GM19099 (cell line): ENCODE results near the gene DAB2IP.

Experiments
- POLR2A ChIP-seq: IDR thresholded peaks from 3 replicates; pipeline ENCODE4 v1.6.1; 2011; ENCODE audit warnings: low read depth; ENCODE audit not compliant: insufficient read length; ENCODE audit errors: extremely low read depth

Gene DAB2IP

DNA sequence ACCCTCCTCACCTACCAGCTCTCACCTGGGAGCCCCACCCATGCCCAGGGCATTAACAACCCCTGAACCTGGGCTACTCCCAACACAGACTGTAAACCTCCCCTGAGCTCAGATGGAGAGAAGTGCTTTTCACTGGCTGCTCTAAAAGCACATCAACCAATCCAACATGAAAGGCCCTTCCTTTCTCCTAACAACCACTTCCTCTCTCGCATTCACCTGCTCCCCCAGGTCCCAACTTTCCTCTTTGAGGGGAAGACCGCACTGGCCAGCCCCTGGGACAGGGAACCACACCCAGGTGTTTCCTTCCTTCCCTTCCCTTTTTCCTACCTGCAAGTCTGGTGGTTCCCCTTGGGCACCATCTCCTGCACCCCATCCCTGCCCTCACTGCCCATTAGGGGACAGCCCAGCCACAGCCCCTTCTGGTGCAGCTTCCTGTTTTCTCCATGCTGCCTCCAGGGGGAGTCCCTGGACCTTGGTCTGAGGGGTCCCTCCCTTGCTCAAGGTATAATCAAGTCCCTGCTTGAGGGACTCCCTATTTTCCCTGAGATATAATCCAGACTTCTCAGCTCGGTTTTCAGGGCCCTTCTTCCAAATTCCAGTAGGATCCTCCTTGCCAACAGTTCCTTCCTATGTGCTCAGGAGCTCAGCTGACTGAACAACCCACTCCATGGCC is 30.5 kb upstream of the DAB2IP start:
- no peak for TF ChIP-seq POLR2A

DNA sequence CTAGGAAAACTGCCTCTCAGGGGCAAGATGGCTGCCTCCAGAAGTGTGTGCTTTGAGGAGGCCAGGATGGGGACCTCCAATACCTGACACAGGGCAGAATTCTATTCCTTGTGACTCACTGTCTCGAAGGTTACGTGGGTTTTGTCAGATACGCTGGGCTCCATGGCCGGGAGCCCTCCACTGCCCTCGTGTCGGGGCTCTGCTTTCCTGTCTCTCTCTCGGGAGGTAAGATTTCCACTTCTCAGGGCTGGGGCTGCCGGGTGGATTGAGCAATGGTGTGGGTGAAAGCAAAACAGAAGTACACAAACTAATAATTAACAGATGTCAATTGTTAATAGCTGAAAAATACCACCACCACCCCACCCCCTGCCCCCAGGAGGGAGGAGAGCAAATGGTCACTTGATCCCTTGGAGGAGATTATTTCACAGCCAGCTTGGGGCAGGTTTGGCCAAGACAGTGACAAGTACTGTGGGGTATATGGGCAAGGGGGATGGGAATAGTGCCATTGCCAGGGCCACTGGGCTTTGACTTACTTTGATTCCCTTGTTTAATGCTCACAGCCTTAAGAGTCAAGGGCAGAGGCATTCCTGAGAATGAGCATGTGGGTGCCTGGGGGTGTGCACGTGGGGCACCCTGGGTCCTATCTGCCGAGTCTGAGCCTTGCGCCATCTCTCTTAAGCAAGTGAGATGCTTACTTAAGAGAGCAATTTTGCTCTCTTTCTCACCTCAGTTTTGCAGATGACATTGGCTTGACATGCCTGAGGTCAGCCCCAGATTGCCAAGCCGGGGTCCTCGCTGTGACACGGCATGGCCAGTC is 28.8 kb upstream of the DAB2IP start:
- TF ChIP-seq POLR2A, result no peak

DNA sequence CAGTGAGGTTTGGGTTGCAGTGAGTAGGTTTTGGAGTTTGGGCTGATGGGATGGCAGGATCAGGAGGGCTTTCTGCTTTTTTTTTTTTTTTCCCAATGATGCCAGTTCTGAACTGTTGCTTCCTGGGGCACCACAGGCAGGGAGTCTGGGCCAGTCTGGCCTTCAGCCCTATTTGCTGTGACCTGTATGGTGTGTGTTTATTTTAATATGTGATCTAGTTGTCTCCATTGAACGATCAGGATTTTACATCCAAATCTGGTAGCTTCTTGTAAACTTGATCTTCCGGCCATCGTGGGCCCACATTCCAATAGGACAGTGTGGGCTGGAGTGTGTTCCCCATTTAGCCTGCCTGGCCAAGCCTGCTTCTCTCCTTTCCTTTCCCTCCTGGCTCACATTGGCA is 25.8 kb upstream of the DAB2IP start:
- TF ChIP-seq POLR2A, result no peak

DNA sequence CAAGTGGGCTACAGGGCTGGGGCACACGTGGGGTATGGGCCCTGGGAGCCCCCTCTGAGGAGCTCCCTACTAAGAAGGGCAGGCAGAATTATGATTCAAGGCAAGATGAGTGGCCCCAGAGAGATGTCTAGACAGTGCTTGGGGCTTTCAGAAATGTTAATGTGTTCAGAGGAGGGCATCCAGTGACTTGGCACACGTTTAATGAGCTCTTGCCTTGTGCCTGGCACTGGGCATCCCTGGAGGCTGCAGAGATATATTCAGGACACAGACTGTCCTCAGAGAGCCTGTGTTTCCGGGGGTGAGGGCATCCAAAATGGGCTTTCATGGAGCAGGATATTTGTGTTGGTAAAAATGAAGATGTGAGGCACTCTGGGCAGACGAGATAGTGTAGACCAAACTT is 25.4 kb upstream of the DAB2IP start:
- TF ChIP-seq POLR2A, result no peak

DNA sequence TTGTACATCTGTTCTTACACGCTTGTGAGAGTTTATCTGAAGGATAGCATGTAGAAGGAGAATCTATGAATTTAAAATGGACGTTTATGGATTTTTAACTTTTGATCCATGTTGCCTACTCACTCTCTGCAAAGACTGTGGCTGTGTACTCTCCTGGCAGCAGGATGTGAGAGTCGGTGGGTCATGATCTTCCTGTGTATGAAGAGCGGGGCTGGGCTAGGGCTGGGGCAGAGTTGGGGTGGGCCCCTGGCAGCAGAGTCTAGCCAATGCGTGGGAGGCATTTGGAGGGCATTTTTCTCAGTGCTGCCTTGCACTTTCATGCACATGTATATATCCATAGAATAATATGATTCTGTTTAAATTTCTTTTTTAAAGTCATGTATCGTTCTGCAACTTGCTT is 24.0 kb upstream of the DAB2IP start:
- no peak for TF ChIP-seq POLR2A

DNA sequence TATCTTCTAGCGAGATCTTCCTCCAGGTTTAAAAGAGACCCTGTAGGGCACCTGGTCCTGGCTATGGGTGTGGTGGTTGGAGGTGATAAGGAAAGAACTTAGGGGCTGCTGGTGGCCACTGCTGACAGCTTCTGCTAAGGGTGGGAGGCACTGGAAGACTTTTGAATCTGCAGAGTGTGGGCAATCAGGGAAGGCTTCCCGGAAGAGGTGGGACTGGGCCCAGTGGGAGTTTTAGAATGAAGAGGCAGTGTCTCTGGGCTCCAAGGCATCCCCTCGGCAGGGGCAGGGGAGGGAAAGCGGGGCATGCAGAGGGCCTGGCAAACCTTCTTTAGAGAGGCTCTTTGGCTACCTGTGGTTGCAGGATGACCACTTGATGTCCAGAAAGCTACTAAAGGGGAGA is 23.0 kb upstream of the DAB2IP start:
- TF ChIP-seq POLR2A, result no peak

DNA sequence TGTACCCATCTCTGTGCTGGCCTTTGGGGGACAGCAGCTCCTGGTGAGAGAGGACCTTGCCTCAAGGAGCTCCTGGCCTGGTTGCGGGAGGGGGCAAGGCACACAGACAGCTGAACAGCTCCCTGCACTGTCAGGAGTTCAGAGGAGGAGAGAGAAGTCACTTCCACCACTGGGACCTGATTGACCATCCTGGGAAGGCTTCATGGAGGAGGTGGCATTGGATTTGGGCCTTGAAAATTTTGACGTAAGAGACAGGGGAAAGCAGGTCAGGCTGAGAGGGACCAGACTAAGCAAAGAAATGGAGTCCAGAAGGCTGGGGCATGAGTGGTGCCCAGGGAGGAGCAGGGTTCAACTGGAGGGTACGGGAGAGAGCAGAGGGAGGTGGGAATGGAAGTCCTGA is 20.3 kb upstream of the DAB2IP start:
- no peak for TF ChIP-seq POLR2A

DNA sequence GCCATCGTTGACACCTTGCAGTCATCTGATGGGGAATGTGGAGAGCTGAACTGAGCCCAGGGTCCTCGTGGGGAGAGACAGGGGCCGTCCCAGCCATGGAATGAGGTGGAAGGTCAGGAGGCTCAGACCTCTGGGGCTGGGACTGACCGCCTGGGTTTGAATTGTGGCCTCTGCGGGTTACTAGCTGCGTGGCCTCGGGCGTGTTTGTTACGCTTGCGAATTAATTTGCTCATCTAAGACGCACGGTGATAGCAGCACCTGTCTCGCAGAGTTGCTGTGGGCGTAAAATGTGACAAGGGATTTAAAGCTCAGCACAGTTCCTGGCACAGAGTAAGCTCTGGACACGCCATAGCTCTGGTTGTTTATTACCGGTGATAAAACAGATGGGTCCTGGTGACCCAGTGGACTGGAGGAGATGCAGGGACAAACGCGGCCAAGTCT is 19.4 kb upstream of the DAB2IP start:
- TF ChIP-seq POLR2A, result no peak

DNA sequence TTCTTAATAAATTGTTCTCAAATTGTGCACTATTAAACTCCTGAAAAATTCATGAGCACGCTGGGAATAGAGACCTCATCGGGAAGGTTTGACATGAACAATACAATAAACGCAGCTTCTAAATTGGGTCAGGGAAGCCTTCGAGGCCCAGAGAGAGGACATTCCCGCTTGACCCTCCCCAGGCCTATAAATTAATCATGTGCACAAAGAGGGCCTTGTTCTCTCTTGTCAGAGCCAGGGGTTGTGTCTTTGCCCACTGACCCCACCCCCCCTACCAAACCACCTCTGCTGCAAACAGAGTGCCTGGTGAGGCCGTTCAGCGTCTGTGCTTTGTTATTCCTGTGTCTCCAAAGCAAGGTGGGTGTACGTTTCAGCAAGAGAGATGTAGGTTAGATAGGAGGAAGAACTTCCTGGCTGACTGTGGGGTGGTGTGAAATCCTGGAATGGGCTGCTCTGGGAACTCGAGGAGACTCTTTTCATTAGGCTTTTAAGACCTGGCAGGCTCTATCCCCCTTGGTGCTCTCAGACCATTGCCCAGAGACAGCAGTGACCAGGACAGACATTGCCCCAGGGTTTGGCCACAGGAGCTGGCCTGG is 18.2 kb upstream of the DAB2IP start:
- no peak for TF ChIP-seq POLR2A

DNA sequence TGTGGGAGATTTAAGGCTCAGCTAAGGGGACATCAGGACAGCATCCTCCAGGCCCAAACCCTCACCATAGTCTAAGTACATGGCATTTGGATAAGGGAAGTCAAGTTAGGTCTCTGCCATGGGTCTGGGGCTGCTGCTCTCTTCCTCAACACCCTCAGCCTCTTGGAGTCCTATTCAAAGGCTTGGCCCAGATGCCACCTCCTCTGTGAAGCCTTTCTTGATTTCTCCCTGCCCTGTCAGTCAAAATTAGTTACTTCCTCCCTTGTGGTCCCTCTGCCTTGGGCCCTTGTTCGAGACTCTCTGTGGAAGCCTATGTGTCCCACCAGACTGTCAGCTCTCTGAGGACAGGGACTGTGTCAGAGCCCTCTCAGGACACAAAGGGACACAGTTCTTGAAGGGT is 17.7 kb upstream of the DAB2IP start:
- no peak for TF ChIP-seq POLR2A

DNA sequence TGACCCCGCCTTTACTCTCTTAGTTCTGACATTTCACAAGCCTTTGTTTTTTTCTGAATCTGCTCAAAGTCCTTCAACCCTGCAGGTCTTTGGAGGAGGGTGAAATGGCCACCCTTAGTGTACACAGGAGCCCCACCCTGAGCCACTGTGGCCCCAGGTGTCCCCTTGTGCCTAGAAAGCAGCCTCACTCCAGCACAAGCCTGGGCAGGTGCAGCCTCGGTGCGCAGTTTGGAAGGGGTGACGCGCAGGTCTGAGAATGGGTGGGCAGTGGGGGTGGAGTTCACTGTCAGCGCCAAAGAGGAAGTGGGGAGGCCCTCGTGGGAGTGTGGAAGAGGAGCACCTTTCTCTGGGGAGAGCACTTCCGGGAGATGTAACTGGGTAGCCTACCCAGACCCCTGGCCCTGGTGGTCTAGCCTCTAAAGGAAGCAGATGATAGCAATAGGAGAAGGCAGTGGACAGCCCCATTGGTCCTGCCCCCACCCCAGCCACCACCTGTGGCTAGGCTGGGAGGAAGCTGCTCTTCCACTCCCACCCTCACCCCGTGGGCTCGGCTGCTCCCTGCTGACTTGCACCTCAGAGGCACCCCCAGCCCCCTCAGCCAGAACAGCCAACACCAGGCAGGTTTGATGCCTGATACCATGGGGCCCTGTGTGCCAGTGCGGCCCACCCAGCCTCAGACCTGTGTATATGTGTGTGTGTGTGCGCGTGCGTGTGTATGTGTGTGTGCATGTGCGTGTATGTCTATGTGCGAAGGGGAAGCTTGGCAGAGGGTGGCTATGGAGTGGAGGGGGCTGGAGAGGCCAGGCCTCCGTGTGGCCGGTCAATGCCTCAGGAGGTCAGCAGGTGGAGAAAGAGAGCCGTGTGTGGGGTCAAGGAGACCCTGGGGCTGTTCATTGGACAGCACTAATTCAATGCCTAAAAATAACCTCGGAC is 16.8 kb upstream of the DAB2IP start:
- no peak for TF ChIP-seq POLR2A

DNA sequence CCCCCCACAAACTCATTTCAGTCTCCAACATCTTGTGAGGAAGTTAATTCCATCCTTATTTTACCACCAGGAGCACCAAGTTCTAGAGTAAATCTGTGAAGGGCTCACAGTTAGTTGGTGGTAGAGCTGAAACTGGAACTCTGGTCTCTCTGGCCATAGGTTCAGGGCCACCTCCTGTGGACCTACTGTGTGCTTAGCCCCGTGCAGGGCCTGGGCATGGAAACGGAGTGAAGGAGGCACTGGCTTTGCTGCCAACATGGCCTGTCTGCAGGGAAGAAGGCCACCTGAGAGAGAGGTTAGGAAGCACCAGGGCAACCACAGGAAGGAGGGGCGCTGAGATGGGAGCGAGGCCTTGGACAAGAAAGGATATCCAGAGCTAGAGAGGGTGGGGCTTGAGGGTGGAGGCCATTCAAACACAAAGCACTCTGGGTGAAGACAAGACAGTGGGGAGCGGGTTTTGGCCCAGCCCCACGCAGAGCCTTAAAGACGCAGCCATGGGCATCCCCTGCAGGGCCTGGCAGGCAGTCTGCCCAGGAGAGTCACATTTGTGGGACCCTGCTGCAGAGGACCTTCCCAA is 16.0 kb upstream of the DAB2IP start:
- no peak for TF ChIP-seq POLR2A

DNA sequence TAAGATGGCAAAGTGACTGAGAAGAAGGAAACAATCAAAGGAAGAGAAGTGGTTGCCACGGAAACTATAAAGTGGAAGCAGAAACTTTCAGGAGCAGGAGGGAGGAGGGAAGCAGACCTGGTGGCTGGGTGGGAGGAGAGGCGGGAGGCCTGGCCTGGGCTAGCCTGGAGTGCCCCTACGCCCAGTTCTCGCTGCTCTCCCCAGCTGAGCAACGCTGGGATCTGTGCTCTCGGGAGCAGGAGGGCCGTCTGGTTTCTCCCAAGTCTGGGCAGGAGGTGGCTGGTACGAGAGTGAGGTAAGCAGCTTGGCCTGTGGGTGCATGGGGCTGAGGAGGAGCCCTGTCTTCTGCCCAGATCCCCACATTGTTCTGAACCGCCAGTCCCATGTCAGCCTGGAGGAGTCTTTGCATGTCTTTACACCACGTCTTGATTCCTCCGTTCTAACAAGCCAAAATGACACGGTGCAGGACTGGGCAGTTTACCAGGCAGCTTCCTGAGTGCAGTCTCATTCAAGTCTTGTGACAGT is 15.0 kb upstream of the DAB2IP start:
- TF ChIP-seq POLR2A, result no peak

DNA sequence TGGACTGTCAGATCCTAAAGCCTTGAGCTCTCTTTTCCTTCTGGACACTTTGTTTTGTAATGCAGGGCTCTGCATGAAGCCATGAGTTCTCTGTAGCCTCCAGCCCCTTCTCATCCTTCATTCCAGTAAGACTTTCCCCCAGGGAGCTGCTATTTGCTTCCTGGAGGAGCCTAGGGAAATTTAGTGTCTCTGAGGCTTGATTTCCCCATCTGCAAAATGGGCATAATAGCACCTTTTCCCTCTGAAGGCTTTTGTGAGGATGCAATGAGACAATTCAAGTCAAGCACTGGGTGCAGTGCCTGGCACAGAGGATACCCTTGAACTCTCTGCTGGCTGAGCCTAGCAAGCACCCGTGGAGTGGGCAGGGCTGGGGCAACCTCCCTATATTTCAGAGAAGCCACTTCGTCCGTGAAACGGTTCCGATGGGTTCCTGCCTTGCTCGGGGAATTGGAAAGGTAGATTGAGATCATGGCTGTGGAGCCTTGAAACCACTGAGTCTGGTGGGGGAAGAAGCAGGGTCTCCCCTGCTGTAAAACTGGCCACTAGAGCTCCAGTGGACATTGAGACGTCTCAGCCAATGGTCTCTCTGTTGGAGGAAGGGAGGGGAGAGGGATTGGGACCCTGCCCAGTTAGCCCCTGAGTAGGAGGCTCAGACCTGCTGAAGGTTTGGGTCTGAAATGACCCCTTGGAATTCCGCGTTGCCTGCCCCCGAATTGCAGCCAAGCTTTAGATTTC is 14.3 kb upstream of the DAB2IP start:
- no peak for TF ChIP-seq POLR2A

DNA sequence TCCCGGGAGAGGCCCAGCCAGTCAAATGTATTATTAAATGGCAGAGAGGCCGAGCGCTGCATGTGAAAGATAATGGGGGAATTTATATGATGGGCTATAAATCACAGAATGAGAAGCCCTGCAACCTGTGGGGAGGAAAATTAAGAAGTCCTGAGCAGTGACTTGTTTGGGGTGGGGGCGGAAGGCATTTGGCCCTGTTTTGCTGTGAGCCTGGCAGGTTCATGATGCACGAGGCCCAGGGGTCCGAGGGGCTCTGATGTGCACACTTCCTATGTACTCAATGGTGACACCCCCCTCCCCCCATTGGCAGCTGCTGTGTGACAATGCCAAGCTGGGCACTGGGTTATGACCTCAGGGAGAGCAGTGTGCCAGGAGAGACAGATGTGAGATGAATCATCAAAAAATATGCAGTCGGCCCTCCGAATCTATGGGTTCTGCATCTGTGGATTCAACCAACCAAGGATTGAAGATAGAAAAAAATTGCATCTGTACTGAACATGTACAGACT is 13.7 kb upstream of the DAB2IP start:
- no peak for TF ChIP-seq POLR2A
